ENCODE data around the gene ACE.
A peak's percentile ranks its signal among the peaks of the same experiment; 100 is the strongest.

Gene ACE

GRCh38 chr17:63500543-63501390 is 23.9 kb downstream of the ACE start:
- Mint-ChIP-seq H3K27ac (no peak overlapping the region), H3K4me3 (no peak overlapping the region), H3K4me1 (no peaks in the 10 kb centered on the region)

DNA sequence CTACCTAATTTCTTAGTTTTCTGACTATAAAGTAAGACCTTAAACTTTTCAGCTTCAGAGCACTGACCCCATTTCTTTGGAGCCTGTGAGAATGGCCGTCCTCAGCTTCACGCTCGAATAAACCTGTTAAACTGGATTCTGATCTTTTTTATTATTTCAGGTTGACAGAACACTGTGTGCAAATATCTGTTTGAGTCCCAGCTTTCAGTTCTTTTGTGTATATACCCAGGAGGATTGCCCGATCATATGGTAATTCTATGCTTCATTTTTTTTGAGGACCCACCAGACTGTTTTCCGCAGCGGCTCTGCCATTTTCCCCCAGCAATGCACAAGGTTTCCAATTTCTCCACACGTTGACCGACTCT is 26.5 kb downstream of the ACE start:
- Mint-ChIP-seq H3K4me3 (no peak overlapping the region), H3K27me3 (peaks cover 23% of the 10 kb centered on the region)
- DNase-seq: no peak

More at GRCh38 chr17:63500543-63501390, 23.9 kb downstream of the ACE start:
- peaks cover 23% of the 10 kb centered on the region for H3K27me3 Mint-ChIP-seq
- ATAC-seq: no peak
- H3K36me3 Mint-ChIP-seq (ENCODE audit: low read depth): no peaks in the 10 kb centered on the region
- no peaks in the 10 kb centered on the region for H3K9me3 Mint-ChIP-seq
- DNase-seq: no peak

GRCh38 chr17:63504261-63504660 is 27.4 kb downstream of the ACE start:
- no peak overlapping the region for H3K27ac Mint-ChIP-seq
- H3K4me3 Mint-ChIP-seq: no peak overlapping the region
- no peaks in the 10 kb centered on the region for H3K4me1 Mint-ChIP-seq
- no peak for ATAC-seq
- H3K9me3 Mint-ChIP-seq: no peaks in the 10 kb centered on the region
- no peaks in the 10 kb centered on the region for H3K36me3 Mint-ChIP-seq (ENCODE audit: low read depth)
- no peak for DNase-seq
- H3K27me3 Mint-ChIP-seq: peaks cover 23% of the 10 kb centered on the region

More for the DNA sequence above, 26.5 kb downstream of the ACE start:
- no peaks in the 10 kb centered on the region for H3K4me1 Mint-ChIP-seq
- no peaks in the 10 kb centered on the region for H3K9me3 Mint-ChIP-seq
- H3K36me3 Mint-ChIP-seq (ENCODE audit: low read depth): no peaks in the 10 kb centered on the region
- no peak overlapping the region for H3K27ac Mint-ChIP-seq
- ATAC-seq: no peak

DNA sequence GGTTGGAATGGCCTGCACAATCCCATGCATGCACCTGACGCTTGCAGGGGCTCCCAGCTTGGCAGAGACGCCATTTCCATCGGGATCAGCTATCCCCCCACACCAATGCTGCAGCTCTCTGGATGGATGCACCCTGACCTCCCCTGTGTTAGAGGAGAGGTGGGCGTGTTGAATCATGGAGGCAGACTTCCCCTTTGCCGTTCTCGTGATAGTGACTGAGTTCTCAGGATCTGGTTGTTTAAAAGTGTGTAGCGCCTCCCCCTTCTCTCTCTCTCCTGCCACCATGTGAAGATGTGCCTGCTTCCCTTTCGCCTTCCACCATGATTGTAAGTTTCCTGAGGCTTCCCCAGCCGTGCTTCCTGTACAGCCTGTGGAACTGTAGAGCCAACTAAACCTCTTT is 28.5 kb downstream of the ACE start:
- Mint-ChIP-seq H3K27me3 (peaks cover 23% of the 10 kb centered on the region), H3K4me3 (no peak overlapping the region), H3K9me3 (no peaks in the 10 kb centered on the region), H3K27ac (no peak overlapping the region), H3K36me3 (ENCODE audit: low read depth) (no peaks in the 10 kb centered on the region), H3K4me1 (no peaks in the 10 kb centered on the region)
- DNase-seq: no peak
- no peak for ATAC-seq

GRCh38 chr17:63506627-63507026 is 29.8 kb downstream of the ACE start:
- peaks cover 18% of the 10 kb centered on the region for H3K27me3 Mint-ChIP-seq
- no peak for DNase-seq
- ATAC-seq: no peak
- H3K9me3 Mint-ChIP-seq: no peaks in the 10 kb centered on the region
- H3K36me3 Mint-ChIP-seq (ENCODE audit: low read depth): no peaks in the 10 kb centered on the region
- no peak overlapping the region for H3K27ac Mint-ChIP-seq
- H3K4me3 Mint-ChIP-seq: no peak overlapping the region
- no peaks in the 10 kb centered on the region for H3K4me1 Mint-ChIP-seq

GRCh38 chr17:63511331-63511730 is 34.5 kb downstream of the ACE start:
- H3K9me3 Mint-ChIP-seq: no peaks in the 10 kb centered on the region
- no peaks in the 10 kb centered on the region for H3K4me1 Mint-ChIP-seq
- no peaks in the 10 kb centered on the region for H3K36me3 Mint-ChIP-seq (ENCODE audit: low read depth)
- peaks cover 2% of the 10 kb centered on the region for H3K27me3 Mint-ChIP-seq
- no peak overlapping the region for H3K27ac Mint-ChIP-seq
- H3K4me3 Mint-ChIP-seq: no peak overlapping the region
- DNase-seq: no peak
- ATAC-seq: no peak

DNA sequence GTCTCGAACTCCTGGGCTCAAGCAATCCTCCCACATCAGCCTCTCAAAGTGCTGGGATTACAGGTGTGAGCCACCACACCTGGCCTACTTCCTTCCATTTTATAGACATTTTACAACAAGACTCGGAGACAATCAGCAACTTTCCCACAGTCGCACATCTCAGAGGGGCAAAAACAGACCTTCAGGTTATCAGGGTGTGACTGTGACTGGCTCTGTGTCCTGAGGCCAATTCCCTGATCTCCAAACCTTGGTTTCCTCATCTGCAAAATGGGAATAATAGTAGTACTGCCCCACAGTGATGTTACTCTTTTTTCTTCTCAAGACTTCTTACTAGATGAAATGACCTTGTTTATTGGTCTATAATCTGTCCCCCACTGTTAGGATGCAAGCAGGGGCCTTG is 35.5 kb downstream of the ACE start:
- no peak overlapping the region for H3K27ac Mint-ChIP-seq
- no peaks in the 10 kb centered on the region for H3K9me3 Mint-ChIP-seq
- no peaks in the 10 kb centered on the region for H3K36me3 Mint-ChIP-seq (ENCODE audit: low read depth)
- no peak overlapping the region for H3K4me3 Mint-ChIP-seq
- DNase-seq (no peak), ATAC-seq (no peak)
- peaks cover 5% of the 10 kb centered on the region for H3K27me3 Mint-ChIP-seq
- H3K4me1 Mint-ChIP-seq: peaks cover 9% of the 10 kb centered on the region

DNA sequence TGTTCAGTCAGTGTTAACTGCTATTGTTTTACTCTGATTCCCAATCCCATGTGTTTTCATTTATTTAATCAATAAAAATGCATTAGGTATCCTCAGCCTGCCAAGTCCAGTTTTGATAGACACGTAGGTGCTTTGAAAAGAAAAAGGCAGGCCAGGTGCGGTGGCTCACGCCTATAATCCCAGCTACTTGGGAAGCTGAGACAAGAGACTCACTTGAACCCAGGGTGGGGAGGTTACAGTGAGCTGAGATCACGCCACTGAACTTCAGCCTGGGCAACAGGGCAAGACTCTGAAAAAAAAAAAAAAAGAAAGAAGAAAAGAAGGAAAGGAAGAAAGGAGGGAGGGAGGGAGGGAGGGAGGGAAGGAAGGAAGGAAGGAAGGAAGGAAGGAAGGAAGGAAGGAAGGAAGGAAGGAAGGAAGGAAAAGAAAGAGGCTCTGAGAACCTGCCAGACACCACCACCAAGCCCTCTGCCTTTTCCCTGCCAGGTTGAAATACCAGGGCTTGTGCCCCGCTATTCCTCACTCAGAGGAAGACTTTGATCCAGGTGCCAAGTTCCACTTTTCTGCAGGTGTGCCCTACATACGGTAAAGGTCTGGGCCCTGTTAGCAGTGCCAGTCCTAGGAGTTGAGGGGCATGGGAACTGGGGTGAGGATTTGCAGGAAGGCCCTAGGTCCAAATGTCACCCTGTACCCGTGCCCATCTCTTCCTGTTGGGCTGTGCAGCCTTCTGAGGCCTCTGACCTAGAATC is 36.2 kb downstream of the ACE start:
- Mint-ChIP-seq H3K27me3 (peaks cover 5% of the 10 kb centered on the region), H3K9me3 (no peaks in the 10 kb centered on the region)
- no peak for ATAC-seq

GRCh38 chr17:63514477-63514876 is 37.6 kb downstream of the ACE start:
- Mint-ChIP-seq H3K4me3 (no peak overlapping the region), H3K4me1 (peaks cover 13% of the 10 kb centered on the region), H3K9me3 (no peaks in the 10 kb centered on the region), H3K27me3 (peaks cover 5% of the 10 kb centered on the region), H3K27ac (no peak overlapping the region), H3K36me3 (ENCODE audit: low read depth) (no peaks in the 10 kb centered on the region)
- DNase-seq (no peak), ATAC-seq (no peak)

More for the DNA sequence above, 36.2 kb downstream of the ACE start:
- no peak overlapping the region for H3K27ac Mint-ChIP-seq
- no peaks in the 10 kb centered on the region for H3K36me3 Mint-ChIP-seq (ENCODE audit: low read depth)
- no peak overlapping the region for H3K4me3 Mint-ChIP-seq
- DNase-seq: no peak
- H3K4me1 Mint-ChIP-seq: peaks cover 13% of the 10 kb centered on the region

DNA sequence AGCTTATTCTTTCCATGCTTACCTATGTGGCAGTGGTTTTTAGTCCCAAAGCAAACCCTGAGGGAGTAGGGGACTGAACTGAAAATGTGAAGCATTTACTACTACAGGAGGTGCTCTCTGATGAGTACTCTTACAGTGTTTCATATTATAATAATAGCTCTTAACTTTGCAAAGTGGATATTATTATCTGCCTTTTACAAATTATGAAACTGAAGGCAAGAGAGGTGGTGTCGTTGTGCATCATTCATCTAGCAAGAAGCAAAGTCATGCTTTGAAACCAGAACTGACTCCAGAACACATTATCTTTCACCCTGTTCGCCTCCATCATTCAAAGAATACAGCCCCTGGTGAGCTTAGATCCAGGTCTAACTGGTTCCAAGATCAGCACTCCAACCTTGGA is 38.1 kb downstream of the ACE start:
- DNase-seq (no peak), ATAC-seq (no peak)
- Mint-ChIP-seq H3K4me1 (peaks cover 13% of the 10 kb centered on the region), H3K36me3 (ENCODE audit: low read depth) (no peaks in the 10 kb centered on the region), H3K4me3 (no peak overlapping the region), H3K27ac (no peak overlapping the region), H3K27me3 (peaks cover 5% of the 10 kb centered on the region), H3K9me3 (no peaks in the 10 kb centered on the region)

- H3K9me3 Mint-ChIP-seq: no peaks in the 10 kb centered on the region
- no peak for DNase-seq
- ATAC-seq: no peak
- H3K27me3 Mint-ChIP-seq: peaks cover 5% of the 10 kb centered on the region
- no peak overlapping the region for H3K4me3 Mint-ChIP-seq
- no peaks in the 10 kb centered on the region for H3K36me3 Mint-ChIP-seq (ENCODE audit: low read depth)
- H3K27ac Mint-ChIP-seq: no peak overlapping the region
- peaks cover 13% of the 10 kb centered on the region for H3K4me1 Mint-ChIP-seq
Measured at GRCh38 chr17:63515426-63515825, 38.6 kb downstream of the ACE start.

- peaks cover 13% of the 10 kb centered on the region for H3K4me1 Mint-ChIP-seq
- H3K27me3 Mint-ChIP-seq: peaks cover 17% of the 10 kb centered on the region
- H3K27ac Mint-ChIP-seq: no peak overlapping the region
- peak overlapping the region; percentile 43 for H3K4me3 Mint-ChIP-seq
- DNase-seq: peak; percentile 49
- no peaks in the 10 kb centered on the region for H3K36me3 Mint-ChIP-seq (ENCODE audit: low read depth)
- peak; percentile 92 for ATAC-seq
- H3K9me3 Mint-ChIP-seq: no peaks in the 10 kb centered on the region
Measured at GRCh38 chr17:63516910-63517824, 40.3 kb downstream of the ACE start.

DNA sequence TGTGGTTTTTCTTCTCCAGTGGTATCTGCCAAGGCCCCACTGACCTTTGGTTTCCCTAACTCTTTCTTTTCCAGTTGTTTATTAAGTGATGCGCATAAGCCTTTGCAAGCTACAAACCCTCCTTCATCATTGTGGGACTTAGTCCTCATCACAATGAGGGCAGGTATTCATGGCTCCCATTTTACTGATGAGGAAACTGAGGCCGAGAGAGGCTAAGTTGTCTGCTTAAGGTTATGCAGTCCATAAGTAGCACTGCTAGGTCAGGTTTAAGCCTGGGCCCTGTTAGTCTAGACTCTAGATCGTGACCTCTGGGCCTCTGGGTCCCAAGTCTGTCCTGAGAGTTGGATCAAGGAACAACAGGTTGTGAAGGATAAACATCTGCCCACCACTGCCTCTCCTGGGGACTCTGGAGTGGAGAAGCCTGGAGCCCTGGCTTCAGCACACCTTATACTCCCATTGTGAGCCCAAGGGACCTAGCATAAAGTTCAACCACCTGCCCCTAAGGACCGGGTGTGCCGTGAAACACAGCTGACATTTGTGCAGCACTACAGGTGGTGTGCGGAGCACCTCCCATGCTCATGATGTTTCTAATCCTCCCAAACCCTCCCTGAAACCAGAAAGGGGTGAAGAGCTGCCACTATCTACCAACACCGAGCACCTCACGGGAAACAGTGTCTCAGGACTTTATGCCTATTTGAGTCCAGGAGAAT is 41.1 kb downstream of the ACE start:
- H3K27ac Mint-ChIP-seq: no peak overlapping the region
- no peaks in the 10 kb centered on the region for H3K36me3 Mint-ChIP-seq (ENCODE audit: low read depth)
- H3K9me3 Mint-ChIP-seq: no peaks in the 10 kb centered on the region
- ATAC-seq (no peak), DNase-seq (no peak)
- H3K27me3 Mint-ChIP-seq: peaks cover 17% of the 10 kb centered on the region
- no peak overlapping the region for H3K4me3 Mint-ChIP-seq
- H3K4me1 Mint-ChIP-seq: peaks cover 13% of the 10 kb centered on the region

Data from activated naive CD8-positive, alpha-beta T cell treated with anti-CD3 and anti-CD28 coated beads, Interleukin-2, amount 50 U/mL, for 24 hours (primary cell).